ENCODE measurements around the gene TXNDC12. TPM values are rescaled to one million over a fixed set of nuclear protein-coding genes. Genes with fewer than 3 reads are reported as not detected.

Gene TXNDC12
- total RNA-seq, 1 donor from 2014 or later: 28.5 TPM

GRCh38 chr1:52002038-52002917, 52.7 kb downstream of the TXNDC12 start:
- no peaks in the 10 kb centered on the region for H3K36me3 ChIP-seq
- no peaks in the 10 kb centered on the region for H3K27me3 ChIP-seq
- H3K4me3 ChIP-seq: no peak overlapping the region
- H3K9me3 ChIP-seq: no peaks in the 10 kb centered on the region
- intact Hi-C loops (cut with DNase I): no loop called here
- H3K27ac ChIP-seq: no peak overlapping the region
- no peak for DNase-seq (ENCODE audit: extremely low spot score in 2 of 2)
- TF ChIP-seq POLR2A (IDR thresholded peaks at IDR 0.05): no peak
- peak; percentile 60 to 89 (median 63) for TF ChIP-seq CTCF (IDR thresholded peaks at IDR 0.05)
- H3K4me1 ChIP-seq: no peaks in the 10 kb centered on the region

GRCh38 chr1:51998701-51999100, 56.3 kb downstream of the TXNDC12 start:
- Histone ChIP-seq H3K27me3 (no peaks in the 10 kb centered on the region), H3K4me3 (no peak overlapping the region), H3K4me1 (no peaks in the 10 kb centered on the region), H3K9me3 (no peaks in the 10 kb centered on the region), H3K27ac (no peak overlapping the region), H3K36me3 (no peaks in the 10 kb centered on the region)
- intact Hi-C loops (cut with DNase I): no loop called here
- TF ChIP-seq CTCF (IDR thresholded peaks at IDR 0.05): no peak
- TF ChIP-seq POLR2A (IDR thresholded peaks at IDR 0.05): no peak
- no peak for TF ChIP-seq POLR2AphosphoS5 (IDR thresholded peaks at IDR 0.05; ENCODE audit: insufficient read depth in 1 of 2, low read depth in 1 of 2)
- no peak for DNase-seq (ENCODE audit: extremely low spot score in 2 of 2)

GRCh38 chr1:51997974-51998382, 57.0 kb downstream of the TXNDC12 start:
- no peak overlapping the region for H3K4me3 ChIP-seq
- H3K36me3 ChIP-seq: no peaks in the 10 kb centered on the region
- H3K9me3 ChIP-seq: no peaks in the 10 kb centered on the region
- intact Hi-C loops (cut with DNase I): no loop called here
- TF ChIP-seq CTCF (IDR thresholded peaks at IDR 0.05): no peak
- no peak for TF ChIP-seq POLR2AphosphoS5 (IDR thresholded peaks at IDR 0.05; ENCODE audit: insufficient read depth in 1 of 2, low read depth in 1 of 2)
- TF ChIP-seq POLR2A (IDR thresholded peaks at IDR 0.05): no peak
- no peaks in the 10 kb centered on the region for H3K4me1 ChIP-seq
- DNase-seq (ENCODE audit: extremely low spot score in 2 of 2): no peak
- H3K27me3 ChIP-seq: no peaks in the 10 kb centered on the region
- H3K27ac ChIP-seq: no peak overlapping the region

- Histone ChIP-seq H3K4me3 (peak within 1 kb of the TSS; percentile 40 to 44), H3K9me3 (no peaks in the 10 kb centered on the region), H3K36me3 (no peaks in the 10 kb centered on the region), H3K27me3 (peaks cover 6% of the 10 kb centered on the region), H3K27ac (no peak within 1 kb of the TSS), H3K4me1 (no peaks in the 10 kb centered on the region)
- intact Hi-C loops (cut with DNase I): no loop called here
- no peak for TF ChIP-seq POLR2A (IDR thresholded peaks at IDR 0.05)
- no peak for TF ChIP-seq POLR2AphosphoS5 (IDR thresholded peaks at IDR 0.05; ENCODE audit: insufficient read depth in 1 of 2, low read depth in 1 of 2)
- no peak for TF ChIP-seq CTCF (IDR thresholded peaks at IDR 0.05)
- no peak for DNase-seq (ENCODE audit: extremely low spot score in 2 of 2)
These were observed 64.5 kb downstream of the TXNDC12 start, which contains the start of gene RAB3B for GRCh38 chr1:51990478-51990965. RAB3B (minus strand) TSS chr1:51990700; CDS start chr1:51977117, 13,583 bp downstream.
